IPS DF 6.9 (cell line): ENCODE data around the gene CHADL.
"Not testable (repeated sequence)": the region's sequence is repeated elsewhere in the genome, so short reads cannot be mapped to it uniquely, and the experiment has no call there.

Experiments
- DNase-seq: peaks from one replicate; pipeline ENCODE4 v3.0.0-alpha.2; 2013; ENCODE audit warnings: low read depth, low spot score
- H3K27ac ChIP-seq: one replicate; pipeline ENCODE4 v1.5.1; 2013; ENCODE audit warnings: low read length, control low read depth
- H3K27me3 ChIP-seq: 2 replicates; pipeline ENCODE4 v1.6.1; 2013; ENCODE audit warnings: mild to moderate bottlenecking, low read length; ENCODE audit not compliant: control insufficient read depth, insufficient read depth
- H3K36me3 ChIP-seq: 2 replicates; pipeline ENCODE4 v1.6.1; 2013; ENCODE audit warnings: low read length; ENCODE audit not compliant: control insufficient read depth, insufficient read depth
- H3K4me1 ChIP-seq: 2 replicates; pipeline ENCODE4 v1.6.1; 2013; ENCODE audit warnings: low read length; ENCODE audit not compliant: control insufficient read depth, insufficient read depth
- H3K4me3 ChIP-seq: 2 replicates; pipeline ENCODE4 v1.5.1; 2013; ENCODE audit warnings: mild to moderate bottlenecking, low read length
- H3K9me3 ChIP-seq: 2 replicates; pipeline ENCODE4 v1.6.1; 2013; ENCODE audit warnings: low read length, inconsistent platforms; ENCODE audit not compliant: control insufficient read depth, insufficient read depth
- WGBS: extraction: QIAGEN DNeasy Blood & Tissue Kit; methylation state at CpG from one replicate; pipeline ENCODE4 v1.1.7; 2013; ENCODE audit warnings: mixed read lengths, missing lambda C conversion rate; ENCODE audit not compliant: insufficient read length, insufficient coverage; 5-methylcytosine and 5-hydroxymethylcytosine counted together

The CHADL gene

DNA sequence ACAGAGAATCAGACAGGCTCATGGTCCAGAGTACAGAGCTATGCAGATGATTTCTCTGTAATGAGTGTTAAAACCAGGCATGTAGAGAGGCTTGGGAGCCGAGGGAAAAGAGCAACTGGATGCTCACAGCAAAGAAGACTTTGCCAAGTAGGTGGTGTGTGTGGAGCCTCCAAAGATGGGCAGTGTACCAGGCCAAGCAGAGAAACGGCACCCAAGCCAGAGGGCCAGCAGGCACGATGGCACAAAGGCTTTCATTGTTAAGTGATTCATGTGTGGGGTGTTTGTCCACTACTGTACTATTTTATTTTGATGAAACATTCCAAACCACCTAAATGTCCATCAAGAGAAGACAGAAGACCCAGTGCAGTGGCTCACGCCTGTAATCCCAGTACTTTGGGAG lies 34.1 kb upstream of the CHADL start:
- H3K36me3 ChIP-seq = peaks cover 43% of the 10 kb centered on the region
- no peak for DNase-seq
- H3K27me3 ChIP-seq = no peaks in the 10 kb centered on the region
- H3K27ac ChIP-seq = no peak overlapping the region
- H3K4me3 ChIP-seq = no peak overlapping the region
- no peaks in the 10 kb centered on the region for H3K4me1 ChIP-seq
- no peaks in the 10 kb centered on the region for H3K9me3 ChIP-seq
- WGBS = no CpG with 5 or more reads among the region's 4 CpGs

GRCh38 chr22:41273128-41273527 lies 32.4 kb upstream of the CHADL start:
- Histone ChIP-seq H3K27ac (no peak overlapping the region), H3K4me3 (no peak overlapping the region), H3K4me1 (no peaks in the 10 kb centered on the region), H3K36me3 (peaks cover 39% of the 10 kb centered on the region), H3K27me3 (no peaks in the 10 kb centered on the region), H3K9me3 (no peaks in the 10 kb centered on the region)
- no peak for DNase-seq
- WGBS = no CpG with 5 or more reads among the region's 7 CpGs

GRCh38 chr22:41271787-41272186 lies 31.1 kb upstream of the CHADL start:
- Histone ChIP-seq H3K27ac (no peak overlapping the region), H3K36me3 (peaks cover 45% of the 10 kb centered on the region), H3K4me1 (no peaks in the 10 kb centered on the region), H3K9me3 (no peaks in the 10 kb centered on the region), H3K4me3 (no peak overlapping the region), H3K27me3 (no peaks in the 10 kb centered on the region)
- no peak for DNase-seq
- WGBS = no CpG with 5 or more reads among the region's 9 CpGs

DNA sequence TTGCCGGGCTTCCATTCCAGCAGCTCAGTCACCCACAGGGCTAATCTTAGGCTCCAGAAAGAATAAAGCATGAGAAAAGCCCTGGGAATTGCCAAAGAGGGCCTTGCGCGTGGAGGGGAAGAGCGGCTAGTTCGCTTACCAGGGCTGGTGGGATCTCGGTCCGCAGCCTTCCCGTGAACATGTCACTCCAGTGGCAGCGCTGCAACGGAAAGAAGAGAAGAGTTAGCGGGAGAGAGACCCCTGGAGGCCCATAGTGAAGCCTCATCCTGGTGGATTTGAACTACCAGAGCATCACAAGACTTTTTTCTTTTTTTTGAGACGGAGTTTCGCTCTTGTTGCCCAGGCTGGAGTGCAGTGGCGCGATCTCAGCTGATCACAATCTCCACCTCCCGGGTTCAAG lies 27.2 kb upstream of the CHADL start:
- no peaks in the 10 kb centered on the region for H3K27me3 ChIP-seq
- no peaks in the 10 kb centered on the region; the same call in 1 of the 2 replicates for H3K4me1 ChIP-seq
- no peak overlapping the region for H3K4me3 ChIP-seq
- no peak for DNase-seq
- H3K36me3 ChIP-seq = peaks cover 59% of the 10 kb centered on the region
- no CpG with 5 or more reads among the region's 16 CpGs for WGBS
- H3K27ac ChIP-seq = no peak overlapping the region
- no peaks in the 10 kb centered on the region for H3K9me3 ChIP-seq

- Histone ChIP-seq H3K36me3 (peaks cover 71% of the 10 kb centered on the region), H3K4me3 (no peak overlapping the region), H3K27me3 (no peaks in the 10 kb centered on the region), H3K27ac (no peak overlapping the region), H3K4me1 (no peaks in the 10 kb centered on the region; the same call in 1 of the 2 replicates), H3K9me3 (no peaks in the 10 kb centered on the region)
- no CpG with 5 or more reads among the region's 15 CpGs for WGBS
- no peak for DNase-seq
Measured at GRCh38 chr22:41264408-41264941, 23.7 kb upstream of the CHADL start.

- WGBS = no CpG with 5 or more reads among the region's 2 CpGs
- peaks cover 75% of the 10 kb centered on the region for H3K36me3 ChIP-seq
- no peaks in the 10 kb centered on the region; the same call in 1 of the 2 replicates for H3K4me1 ChIP-seq
- no peaks in the 10 kb centered on the region for H3K27me3 ChIP-seq
- H3K9me3 ChIP-seq = no peaks in the 10 kb centered on the region
- no peak overlapping the region for H3K27ac ChIP-seq
- no peak for DNase-seq
- H3K4me3 ChIP-seq = no peak overlapping the region
Measured at GRCh38 chr22:41263704-41264103, 23.0 kb upstream of the CHADL start.

- H3K4me1 ChIP-seq = no peaks in the 10 kb centered on the region; the same call in 1 of the 2 replicates
- H3K9me3 ChIP-seq = no peaks in the 10 kb centered on the region
- no peaks in the 10 kb centered on the region for H3K27me3 ChIP-seq
- H3K27ac ChIP-seq = no peak overlapping the region
- no CpG with 5 or more reads among the region's 15 CpGs for WGBS
- DNase-seq = no peak
- H3K36me3 ChIP-seq = peaks cover 73% of the 10 kb centered on the region
- H3K4me3 ChIP-seq = no peak overlapping the region
Measured at GRCh38 chr22:41262250-41262765, 21.6 kb upstream of the CHADL start.

- Histone ChIP-seq H3K36me3 (peaks cover 76% of the 10 kb centered on the region), H3K9me3 (no peaks in the 10 kb centered on the region), H3K27me3 (no peaks in the 10 kb centered on the region), H3K4me1 (peaks cover 2% of the 10 kb centered on the region; the same call in 1 of the 2 replicates), H3K27ac (no peak overlapping the region), H3K4me3 (no peak overlapping the region; the same call in 1 of the 2 replicates)
- WGBS = no CpG with 5 or more reads among the region's 12 CpGs
- DNase-seq = no peak
Measured at GRCh38 chr22:41261541-41262249, 21.0 kb upstream of the CHADL start.

DNA sequence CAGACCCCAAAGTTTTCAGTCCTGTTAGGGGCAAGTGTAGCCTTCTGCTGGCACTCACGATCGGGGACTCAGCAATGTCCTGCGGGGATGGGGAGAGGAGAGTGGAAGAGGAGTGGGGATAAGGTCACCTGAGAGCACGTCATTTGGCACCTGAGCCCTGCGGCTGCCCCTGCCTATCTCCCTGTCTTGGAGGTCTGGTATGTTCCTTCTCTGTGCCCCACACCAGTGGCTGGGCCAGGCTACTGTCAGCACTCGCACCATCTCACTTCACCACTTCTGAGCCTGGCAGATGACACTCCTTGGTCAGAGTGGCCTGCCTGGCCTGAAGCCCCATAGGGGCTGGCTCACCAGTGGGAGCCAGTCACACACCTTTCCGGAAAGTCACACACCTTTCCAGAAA lies 20.1 kb upstream of the CHADL start:
- H3K27ac ChIP-seq = no peak overlapping the region
- DNase-seq = no peak
- H3K4me3 ChIP-seq = no peak overlapping the region
- no CpG with 5 or more reads among the region's 7 CpGs for WGBS
- peaks cover 2% of the 10 kb centered on the region; the same call in 1 of the 2 replicates for H3K4me1 ChIP-seq
- H3K36me3 ChIP-seq = peaks cover 79% of the 10 kb centered on the region
- no peaks in the 10 kb centered on the region for H3K9me3 ChIP-seq
- H3K27me3 ChIP-seq = no peaks in the 10 kb centered on the region

GRCh38 chr22:41259756-41260155 lies 19.0 kb upstream of the CHADL start:
- peaks cover 74% of the 10 kb centered on the region for H3K36me3 ChIP-seq
- H3K27ac ChIP-seq, DNase-seq, H3K9me3 ChIP-seq, H3K27me3 ChIP-seq, H3K4me3 ChIP-seq, H3K4me1 ChIP-seq: not testable (repeated sequence)
- no CpG with 5 or more reads among the region's 4 CpGs for WGBS
